ENCODE measurements around the gene IER2.
"Not testable (repeated sequence)": the region's sequence is repeated elsewhere in the genome, so short reads cannot be mapped to it uniquely, and the experiment has no call there.

Gene IER2

GRCh38 chr19:13139633-13140311, 10.4 kb upstream of the IER2 start:
- H3K36me3 ChIP-seq: peaks cover 52 to 86% (median 66%) of the 10 kb centered on the region in 11 experiments

GRCh38 chr19:13146763-13147563, 3.2 kb upstream of the IER2 start:
- Histone ChIP-seq H3K4me3 (peak overlapping the region in 1 of 10 experiments; percentile 24; a peak in 1 of 20 replicates), H4K20me1 (peaks cover 0 to 20% (median 0%) of the 10 kb centered on the region in 11 experiments; a peak in 5 of 22 replicates), H3K4me1 (peaks cover 31 to 76% (median 56%) of the 10 kb centered on the region in 10 experiments), H3K4me2 (peak overlapping the region; percentile 40 to 99 (median 97); a peak in 20 of 22 replicates), H3K27ac (peak overlapping the region in 6 of 11 experiments; percentile 25 to 58 (median 48); a peak in 10 of 22 replicates), H3K27me3 (no peaks in the 10 kb centered on the region), H3K9ac (no peak overlapping the region), H3K36me3 (peaks cover 18 to 38% (median 29%) of the 10 kb centered on the region in 11 experiments), H3K9me3 (replicated peaks in 1 of 11) (no peaks in the 10 kb centered on the region)
- TF ChIP-seq Cebpa-rat (IDR thresholded peaks at IDR 0.05): peak in 5 of 11 experiments; percentile 18 to 50 (median 39); a peak in 3 of 22 replicates

More at GRCh38 chr19:13139633-13140311, 10.4 kb upstream of the IER2 start:
- H3K27ac ChIP-seq: peak overlapping the region; percentile 26 to 83 (median 75); a peak in 19 of 22 replicates
- peak overlapping the region; percentile 24 to 74 (median 60); a peak in 18 of 22 replicates for H3K9ac ChIP-seq
- H3K9me3 ChIP-seq (replicated peaks in 1 of 11): no peaks in the 10 kb centered on the region
- H3K4me2 ChIP-seq: peak overlapping the region in 10 of 11 experiments; percentile 51 to 92 (median 68); a peak in 20 of 22 replicates
- peaks cover 16 to 72% (median 33%) of the 10 kb centered on the region in 11 experiments; a peak in 21 of 22 replicates for H4K20me1 ChIP-seq
- TF ChIP-seq Cebpa-rat (IDR thresholded peaks at IDR 0.05): no peak
- no peaks in the 10 kb centered on the region for H3K27me3 ChIP-seq
- no peak overlapping the region for H3K4me3 ChIP-seq
- H3K4me1 ChIP-seq: peaks cover 21 to 67% (median 45%) of the 10 kb centered on the region in 10 experiments

- Histone ChIP-seq H3K36me3 (peaks cover 17 to 33% (median 22%) of the 10 kb centered on the region in 11 experiments), H3K9ac (peak overlapping the region; percentile 89 to 100 (median 98)), H4K20me1 (peaks cover 13 to 25% (median 13%) of the 10 kb centered on the region in 11 experiments), H3K27ac (peak overlapping the region in 10 of 11 experiments; percentile 94 to 99 (median 96); a peak in 20 of 22 replicates), H3K4me1 (peaks cover 29 to 54% (median 35%) of the 10 kb centered on the region in 10 experiments), H3K4me2 (peak overlapping the region; percentile 79 to 99 (median 98)), H3K4me3 (peak overlapping the region; percentile 79 to 100 (median 96))
- H3K9me3 ChIP-seq (replicated peaks in 1 of 11); H3K27me3 ChIP-seq: not testable (repeated sequence)
- peak in 3 of 11 experiments; percentile 34 to 64 (median 44); a peak in 4 of 22 replicates for TF ChIP-seq Cebpa-rat (IDR thresholded peaks at IDR 0.05)
Measured at GRCh38 chr19:13149173-13149627, 1.0 kb upstream of the IER2 start.

GRCh38 chr19:13149628-13150186, 504 bp upstream of the IER2 start:
- Histone ChIP-seq H3K9ac (peak overlapping the region; percentile 89 to 100 (median 98)), H3K36me3 (peaks cover 15 to 31% (median 21%) of the 10 kb centered on the region in 11 experiments), H4K20me1 (peaks cover 18 to 26% (median 18%) of the 10 kb centered on the region in 11 experiments), H3K9me3 (replicated peaks in 1 of 11) (peaks cover 0 to 7% (median 0%) of the 10 kb centered on the region in 11 experiments; a peak in 5 of 22 replicates), H3K4me2 (peak overlapping the region; percentile 79 to 99 (median 98)), H3K27me3 (no peaks in the 10 kb centered on the region), H3K4me1 (peaks cover 29 to 49% (median 33%) of the 10 kb centered on the region in 10 experiments), H3K4me3 (peak overlapping the region; percentile 79 to 100 (median 96)), H3K27ac (peak overlapping the region; percentile 94 to 99 (median 97))
- TF ChIP-seq Cebpa-rat (IDR thresholded peaks at IDR 0.05): no peak

GRCh38 chr19:13150931-13151604, 857 bp downstream of the IER2 start:
- peaks cover 23 to 33% (median 26%) of the 10 kb centered on the region in 11 experiments for H4K20me1 ChIP-seq
- H3K4me2 ChIP-seq: peak overlapping the region; percentile 70 to 99 (median 95)
- peak overlapping the region; percentile 94 to 99 (median 97) for H3K27ac ChIP-seq
- peak overlapping the region; percentile 89 to 100 (median 98) for H3K9ac ChIP-seq
- H3K4me3 ChIP-seq: peak overlapping the region; percentile 79 to 100 (median 96)
- no peaks in the 10 kb centered on the region for H3K27me3 ChIP-seq
- peaks cover 7 to 24% (median 14%) of the 10 kb centered on the region in 11 experiments; a peak in 21 of 22 replicates for H3K36me3 ChIP-seq
- peaks cover 0 to 7% (median 0%) of the 10 kb centered on the region in 11 experiments; a peak in 5 of 22 replicates for H3K9me3 ChIP-seq (replicated peaks in 1 of 11)
- TF ChIP-seq Cebpa-rat (IDR thresholded peaks at IDR 0.05): no peak
- H3K4me1 ChIP-seq: peaks cover 31 to 47% (median 38%) of the 10 kb centered on the region in 10 experiments

GRCh38 chr19:13151605-13152355, 1.6 kb downstream of the IER2 start:
- H3K4me3 ChIP-seq: peak overlapping the region; percentile 94 to 100 (median 99)
- peaks cover 37 to 47% (median 41%) of the 10 kb centered on the region in 10 experiments for H3K4me1 ChIP-seq
- H3K36me3 ChIP-seq: peaks cover 7 to 20% (median 13%) of the 10 kb centered on the region in 11 experiments; a peak in 21 of 22 replicates
- peak overlapping the region; percentile 94 to 99 (median 97) for H3K27ac ChIP-seq
- no peak for TF ChIP-seq Cebpa-rat (IDR thresholded peaks at IDR 0.05)
- H3K27me3 ChIP-seq: no peaks in the 10 kb centered on the region
- H4K20me1 ChIP-seq: peaks cover 23 to 39% (median 26%) of the 10 kb centered on the region in 11 experiments
- peak overlapping the region; percentile 94 to 100 (median 98) for H3K9ac ChIP-seq
- H3K9me3 ChIP-seq (replicated peaks in 1 of 11): peaks cover 0 to 7% (median 0%) of the 10 kb centered on the region in 11 experiments; a peak in 5 of 22 replicates
- peak overlapping the region; percentile 88 to 99 (median 96) for H3K4me2 ChIP-seq

GRCh38 chr19:13152356-13152973, 2.3 kb downstream of the IER2 start:
- no peaks in the 10 kb centered on the region for H3K27me3 ChIP-seq
- H3K27ac ChIP-seq: peak overlapping the region; percentile 90 to 99 (median 96)
- H3K9me3 ChIP-seq (replicated peaks in 1 of 11): peaks cover 0 to 7% (median 0%) of the 10 kb centered on the region in 11 experiments; a peak in 5 of 22 replicates
- H3K4me3 ChIP-seq: peak overlapping the region; percentile 91 to 100 (median 99)
- peaks cover 7 to 20% (median 13%) of the 10 kb centered on the region in 11 experiments; a peak in 21 of 22 replicates for H3K36me3 ChIP-seq
- peak overlapping the region; percentile 92 to 100 (median 97) for H3K9ac ChIP-seq
- TF ChIP-seq Cebpa-rat (IDR thresholded peaks at IDR 0.05): no peak
- H4K20me1 ChIP-seq: peaks cover 23 to 40% (median 26%) of the 10 kb centered on the region in 11 experiments
- peak overlapping the region; percentile 86 to 99 (median 94) for H3K4me2 ChIP-seq
- peaks cover 37 to 48% (median 41%) of the 10 kb centered on the region in 10 experiments for H3K4me1 ChIP-seq
